ENCODE measurements around the gene MSMB.
A peak's percentile ranks its signal among the peaks of the same experiment; 100 is the strongest.

MSMB gene

DNA sequence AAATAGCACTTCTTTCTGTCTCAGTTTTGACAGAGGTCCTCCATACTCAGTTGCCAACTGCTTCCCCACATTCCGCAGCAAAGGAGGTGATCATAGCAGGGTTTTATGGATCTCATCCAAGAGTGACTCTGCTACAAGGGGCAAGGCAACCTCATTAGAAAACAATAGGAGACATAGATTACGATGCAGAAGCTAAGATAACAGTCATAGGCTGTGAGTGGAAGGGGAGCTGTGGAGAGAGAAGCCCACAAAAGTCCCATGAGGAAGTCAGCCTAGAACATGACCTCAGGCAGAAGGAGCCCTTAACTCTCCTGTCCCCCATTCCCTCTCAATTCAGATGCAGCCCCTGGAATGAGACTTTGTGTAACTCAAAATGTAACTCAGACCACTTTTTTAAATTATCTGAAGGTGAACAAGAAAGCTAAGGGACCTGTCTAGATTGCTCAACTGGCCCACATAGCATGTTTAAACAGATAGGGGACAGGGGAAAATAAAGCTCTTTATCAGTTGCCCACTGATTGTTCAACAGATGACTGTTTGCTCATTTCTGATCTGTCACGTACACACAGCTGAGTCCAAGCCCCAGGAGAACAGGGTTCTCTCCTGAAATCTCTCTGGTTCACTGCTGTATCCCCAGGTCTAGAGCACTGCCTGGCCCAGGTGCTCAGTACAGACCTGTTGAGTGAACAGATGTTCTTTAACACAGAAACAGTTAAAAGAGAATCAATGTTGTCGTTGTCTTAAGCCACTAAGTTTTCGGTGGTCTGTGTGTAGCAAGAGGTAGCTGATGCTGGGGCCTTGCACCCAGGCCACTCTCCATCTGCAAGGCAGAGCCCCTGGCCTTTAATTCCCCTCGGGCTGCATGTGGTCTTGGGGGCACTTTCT is 14.2 kb downstream of the MSMB start:
- DNase-seq: no peak

GRCh38 chr10:46030091-46030937 is 15.8 kb downstream of the MSMB start, which contains the start of gene NCOA4:
NCOA4 (minus strand) TSS chr10:46030623; CDS start chr10:46016680, 13,943 bp downstream.
- DNase-seq: peak; percentile 98

GRCh38 chr10:46029461-46030030 is 16.5 kb downstream of the MSMB start:
- no peak for DNase-seq

- DNase-seq: no peak
These were observed 17.2 kb downstream of the MSMB start for GRCh38 chr10:46028584-46029460.

GRCh38 chr10:46026106-46026505 is 20.0 kb downstream of the MSMB start:
- no peak for DNase-seq

- DNase-seq: no peak
These were observed 20.7 kb downstream of the MSMB start for GRCh38 chr10:46025406-46025805.

GRCh38 chr10:46024948-46025347 is 21.1 kb downstream of the MSMB start:
- DNase-seq: no peak

DNA sequence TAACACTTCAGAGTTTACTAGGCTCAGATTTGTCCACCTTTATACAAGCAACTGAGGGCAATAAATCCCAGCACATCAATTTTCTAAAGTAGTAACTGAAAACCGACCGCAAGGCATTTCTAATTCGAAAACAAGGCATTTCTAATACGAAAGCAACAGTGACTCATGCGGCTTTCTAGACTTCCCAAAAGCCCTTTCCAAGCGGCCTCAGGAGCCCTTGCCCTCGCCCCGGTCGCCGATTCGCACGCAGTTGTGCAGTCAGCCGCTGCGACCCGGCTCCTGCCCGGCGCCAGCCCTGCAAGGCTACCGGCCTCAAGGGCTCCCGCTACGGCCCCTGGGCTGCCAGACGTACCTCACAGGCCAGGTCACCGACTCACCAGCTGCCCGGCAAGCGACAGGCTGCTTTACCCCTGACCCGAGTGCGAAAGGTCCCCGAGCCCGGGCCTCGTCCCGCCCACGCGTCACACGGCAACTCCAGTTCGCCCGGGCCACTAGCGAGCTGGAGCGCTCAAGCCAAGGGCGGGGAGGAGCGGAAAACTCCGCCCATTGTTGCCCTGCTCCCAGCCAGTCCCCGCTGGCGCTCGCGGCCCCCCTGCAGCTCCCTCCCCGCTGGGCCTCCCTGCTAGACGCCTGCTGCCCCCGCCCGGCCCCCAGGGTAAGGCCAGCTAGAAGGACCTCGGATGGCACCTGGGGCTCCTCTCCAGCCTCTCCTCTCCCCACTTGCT is 22.9 kb downstream of the MSMB start:
- peak; percentile 94 for DNase-seq

DNA sequence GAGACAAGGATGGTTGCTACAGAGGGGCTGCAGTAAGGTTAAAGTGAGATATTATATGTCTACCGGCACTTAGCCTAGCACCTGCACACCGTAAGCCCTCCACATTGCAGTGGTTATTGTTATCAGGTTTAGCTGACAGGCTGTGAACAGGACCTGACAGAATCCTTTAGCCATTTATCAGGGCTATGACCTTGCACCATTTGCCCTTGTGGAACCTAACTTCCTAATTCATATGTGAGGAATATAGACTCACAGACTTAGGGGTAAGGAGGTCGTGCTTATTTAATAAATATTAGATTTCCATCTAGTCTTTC is 25.8 kb downstream of the MSMB start:
- no peak for DNase-seq

DNA sequence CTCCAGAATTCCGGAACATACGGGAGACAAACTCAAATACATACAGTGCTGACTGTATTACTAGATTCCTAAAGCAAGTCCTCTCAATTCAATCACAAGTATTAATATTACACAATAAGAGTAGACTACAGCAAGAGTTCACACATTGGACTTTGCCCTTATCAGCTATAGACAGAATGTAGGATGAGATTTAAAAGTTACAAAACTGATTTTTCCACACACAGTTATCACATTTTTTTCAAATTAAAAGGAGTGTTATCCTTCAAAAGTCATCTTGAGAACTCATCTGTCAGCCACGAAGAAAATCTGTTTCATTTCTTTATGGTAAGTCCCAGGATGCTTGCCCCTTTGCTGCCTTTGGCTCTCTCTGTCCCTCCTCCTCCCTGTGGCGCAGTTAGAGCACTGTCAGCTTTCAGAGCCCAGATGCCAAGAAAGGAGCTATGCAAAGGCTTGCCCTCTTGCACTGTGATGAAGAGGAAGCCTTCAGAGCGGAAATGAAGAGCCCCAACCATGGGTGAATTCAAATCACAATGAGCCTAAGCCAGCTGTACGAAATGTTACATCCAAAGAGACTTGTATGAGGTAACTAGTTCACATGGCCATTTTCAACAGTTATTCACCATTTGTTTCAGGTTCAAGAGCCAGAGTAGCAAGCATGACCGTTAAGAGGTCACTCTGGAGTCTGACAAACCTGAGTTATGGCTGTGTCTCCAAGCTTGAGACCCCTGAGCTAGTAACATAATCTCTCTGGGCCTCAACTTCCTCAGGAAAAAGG is 26.3 kb downstream of the MSMB start:
- no peak for DNase-seq

DNA sequence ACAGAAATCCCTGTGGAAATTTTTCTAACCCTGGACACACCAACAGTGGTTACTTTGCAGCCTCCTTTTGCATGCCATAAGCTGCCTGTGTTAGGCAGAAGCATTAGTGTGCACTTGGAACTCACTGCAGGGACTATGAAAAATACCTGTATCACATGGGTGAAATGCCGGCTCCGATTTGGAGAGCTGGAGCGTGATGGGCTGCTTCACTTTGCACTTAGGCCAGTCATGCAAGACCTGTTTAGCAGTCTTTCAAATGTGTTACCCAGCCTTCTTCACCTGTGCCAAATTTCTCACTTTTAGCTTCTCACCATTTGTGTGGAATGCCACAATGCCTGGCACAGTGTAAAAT is 26.9 kb downstream of the MSMB start:
- no peak for DNase-seq

- no peak for DNase-seq
These were observed 27.5 kb downstream of the MSMB start for GRCh38 chr10:46018453-46019176.

DNA sequence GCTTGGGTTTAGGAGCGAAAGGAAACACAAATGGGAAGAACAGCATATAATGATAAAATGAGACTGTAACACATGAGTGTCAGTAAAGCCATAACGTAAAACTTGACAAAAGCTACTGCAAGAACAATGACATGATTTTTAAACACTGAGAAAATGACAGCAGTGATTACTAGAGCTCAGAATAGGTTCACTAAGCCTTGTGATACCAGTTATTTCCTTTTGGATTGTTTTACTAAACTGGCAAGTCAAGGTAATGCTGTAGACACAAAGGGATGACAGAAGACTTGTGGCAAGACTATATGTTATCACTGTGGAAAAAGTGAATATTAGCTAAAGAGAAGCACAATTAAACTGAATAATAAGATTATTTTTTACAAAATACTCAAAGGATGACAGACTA is 28.3 kb downstream of the MSMB start:
- no peak for DNase-seq

DNA sequence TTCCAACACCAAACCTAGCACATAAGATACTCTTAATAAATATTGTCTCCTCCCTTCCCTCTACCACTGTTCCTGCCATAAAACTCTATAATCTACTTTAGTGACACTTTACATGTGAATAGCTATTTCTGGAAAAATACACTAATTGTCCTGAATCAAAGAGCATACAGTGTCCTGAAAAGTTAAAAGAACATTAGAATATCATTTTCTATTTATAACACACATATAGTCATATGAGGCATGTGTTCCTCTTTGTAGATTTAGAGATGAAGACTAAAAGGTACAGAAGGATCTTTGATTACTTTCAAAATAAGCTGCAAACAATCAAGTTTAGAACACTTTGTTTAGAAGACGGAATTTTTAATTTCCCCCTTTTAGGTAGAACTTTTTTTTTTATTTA is 29.3 kb downstream of the MSMB start:
- DNase-seq: no peak

- DNase-seq: no peak
These were observed 29.9 kb downstream of the MSMB start for GRCh38 chr10:46016190-46016589.

- DNase-seq: no peak
These were observed 31.2 kb downstream of the MSMB start for GRCh38 chr10:46014683-46015405.

GRCh38 chr10:46014206-46014605 is 31.9 kb downstream of the MSMB start:
- DNase-seq: no peak

- no peak for DNase-seq
These were observed 33.3 kb downstream of the MSMB start for GRCh38 chr10:46012746-46013145.

GRCh38 chr10:46006219-46006618 is 39.9 kb downstream of the MSMB start:
- DNase-seq: no peak

DNA sequence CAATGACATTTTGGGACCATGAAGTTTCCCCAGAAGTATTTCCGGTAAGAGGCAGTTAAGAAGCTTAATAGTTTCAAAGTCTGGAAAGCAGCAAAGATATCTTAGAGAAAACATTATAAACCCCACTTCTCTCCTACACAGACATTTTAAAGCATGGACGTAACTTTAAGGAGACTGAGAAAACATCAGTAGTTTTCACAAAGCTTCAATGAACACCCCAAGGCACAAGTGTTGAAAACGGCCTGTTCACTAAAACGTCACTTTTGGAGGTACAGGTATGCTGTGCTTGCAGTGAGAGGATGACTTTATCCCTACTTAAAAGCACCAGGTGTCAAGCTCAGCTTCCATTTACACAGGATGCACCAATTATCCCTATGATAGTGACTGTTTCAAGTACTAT is 40.7 kb downstream of the MSMB start:
- no peak for DNase-seq
